GM12891 (cell line): ENCODE results near the gene ZBTB4.
A peak's percentile ranks its signal among the peaks of the same experiment; 100 is the strongest.

Experiments
- DNase-seq: peaks from one replicate; pipeline ENCODE4 v3.0.0; 2011; ENCODE audit warnings: low spot score; ENCODE audit not compliant: insufficient read length
- FAIRE-seq: peaks from 2 replicates; lab custom pipeline; 2011; peaks lifted over from hg19 to GRCh38; lab: Jason Lieb, UNC
- PAX5 ChIP-seq: IDR thresholded peaks from 2 replicates; pipeline ENCODE4 v1.6.1; 2011; ENCODE audit warnings: low read length, moderate library complexity, mild to moderate bottlenecking; ENCODE audit not compliant: insufficient read depth, severe bottlenecking
- POLR2A ChIP-seq: IDR thresholded peaks from 2 replicates; pipeline ENCODE4 v1.6.1; 2011; ENCODE audit warnings: low read depth, low read length, control low read depth
- POLR2AphosphoS5 ChIP-seq: IDR thresholded peaks from 2 replicates; pipeline ENCODE4 v1.6.1; 2011; ENCODE audit warnings: low read depth, low read length, control low read depth
- POU2F2 ChIP-seq: IDR thresholded peaks from 2 replicates; pipeline ENCODE4 v1.6.1; 2011; ENCODE audit warnings: low read depth, mild to moderate bottlenecking, control low read depth, low read length, moderate library complexity
- SPI1 ChIP-seq: IDR thresholded peaks from 2 replicates; pipeline ENCODE4 v1.6.1; 2011; ENCODE audit warnings: low read depth, low read length, control low read depth
- TAF1 ChIP-seq: IDR thresholded peaks from 2 replicates; pipeline ENCODE4 v1.6.1; 2011; ENCODE audit warnings: low read depth, low read length, control low read depth

ZBTB4 gene

DNA sequence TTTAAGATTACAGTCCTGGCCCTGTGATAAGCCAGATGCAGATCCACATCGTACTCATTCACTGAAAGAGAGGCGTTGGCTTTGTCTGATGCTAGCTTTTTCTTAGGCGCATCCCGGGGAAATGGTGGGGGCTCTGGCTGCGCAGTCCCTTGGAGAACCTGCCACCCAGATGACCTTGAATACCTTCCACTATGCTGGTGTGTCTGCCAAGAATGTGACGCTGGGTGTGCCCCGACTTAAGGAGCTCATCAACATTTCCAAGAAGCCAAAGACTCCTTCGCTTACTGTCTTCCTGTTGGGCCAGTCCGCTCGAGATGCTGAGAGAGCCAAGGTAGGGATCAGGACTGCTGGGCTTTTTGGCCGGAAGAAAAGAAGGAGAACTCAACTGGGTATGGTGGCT, 28.7 kb upstream of the ZBTB4 start:
- TF ChIP-seq POLR2AphosphoS5 (no peak), POU2F2 (no peak), PAX5 (no peak), SPI1 (no peak), POLR2A (no peak), TAF1 (no peak)
- DNase-seq (no peak), FAIRE-seq (no peak)

DNA sequence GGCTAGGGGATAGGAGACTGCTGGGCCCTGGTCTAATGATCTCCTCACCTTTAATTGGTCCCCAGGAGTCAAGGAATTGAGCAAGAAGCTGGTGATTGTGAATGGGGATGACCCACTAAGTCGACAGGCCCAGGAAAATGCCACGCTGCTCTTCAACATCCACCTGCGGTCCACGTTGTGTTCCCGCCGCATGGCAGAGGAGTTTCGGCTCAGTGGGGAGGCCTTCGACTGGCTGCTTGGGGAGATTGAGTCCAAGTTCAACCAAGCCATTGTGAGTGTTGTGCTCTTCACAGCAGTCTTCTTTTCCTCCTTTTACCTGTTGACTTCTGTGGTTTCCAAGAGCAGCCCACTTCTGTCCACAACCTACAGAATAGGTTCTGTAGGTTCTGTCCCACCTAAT, 24.1 kb upstream of the ZBTB4 start:
- FAIRE-seq: no peak
- DNase-seq: no peak
- TF ChIP-seq PAX5: no peak
- no peak for TF ChIP-seq POU2F2
- TF ChIP-seq SPI1: no peak
- no peak; the same call in 1 of the 2 replicates for TF ChIP-seq POLR2A
- TF ChIP-seq TAF1: no peak
- TF ChIP-seq POLR2AphosphoS5: no peak

GRCh38 chr17:7502987-7503386, 23.6 kb upstream of the ZBTB4 start:
- no peak for DNase-seq
- peak; percentile 5 for FAIRE-seq

GRCh38 chr17:7502171-7502847, 22.9 kb upstream of the ZBTB4 start:
- TF ChIP-seq POLR2AphosphoS5 (no peak), SPI1 (no peak), POU2F2 (no peak), PAX5 (no peak), TAF1 (no peak), POLR2A (no peak)
- FAIRE-seq: no peak
- DNase-seq: no peak

More at GRCh38 chr17:7502987-7503386, 23.6 kb upstream of the ZBTB4 start:
- TF ChIP-seq POLR2AphosphoS5: peak; percentile 40; the same call in 1 of the 2 replicates
- no peak for TF ChIP-seq TAF1

- DNase-seq: no peak
- TF ChIP-seq SPI1 (no peak), POLR2A (no peak), POU2F2 (no peak)
Observed at GRCh38 chr17:7501729-7502128, 22.3 kb upstream of the ZBTB4 start.

DNA sequence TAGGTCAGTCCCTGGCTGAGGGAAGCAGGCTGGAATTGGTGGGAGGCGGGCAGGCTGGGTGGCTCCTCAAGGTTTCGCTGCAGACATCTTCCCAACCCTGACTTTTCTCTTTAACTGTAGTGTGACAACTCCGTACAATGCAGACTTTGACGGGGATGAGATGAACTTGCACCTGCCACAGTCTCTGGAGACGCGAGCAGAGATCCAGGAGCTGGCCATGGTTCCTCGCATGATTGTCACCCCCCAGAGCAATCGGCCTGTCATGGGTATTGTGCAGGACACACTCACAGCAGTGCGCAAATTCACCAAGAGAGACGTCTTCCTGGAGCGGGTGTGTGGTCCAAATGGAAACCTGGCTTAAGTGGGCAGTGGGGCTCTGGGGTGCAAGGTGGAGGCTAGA, 19.7 kb upstream of the ZBTB4 start:
- DNase-seq (no peak), FAIRE-seq (no peak)
- TF ChIP-seq POLR2A (no peak), POLR2AphosphoS5 (no peak), POU2F2 (no peak), TAF1 (no peak), SPI1 (no peak), PAX5 (no peak)

More at GRCh38 chr17:7501729-7502128, 22.3 kb upstream of the ZBTB4 start:
- FAIRE-seq: no peak

GRCh38 chr17:7497636-7498035, 18.2 kb upstream of the ZBTB4 start:
- DNase-seq: no peak
- FAIRE-seq: no peak
- TF ChIP-seq TAF1: no peak
- no peak for TF ChIP-seq POLR2A

- FAIRE-seq (no peak), DNase-seq (no peak)
- 0 out of 2 replicates have a peak, but pooled peaks have one; percentile 6 for TF ChIP-seq POLR2A
- TF ChIP-seq TAF1: no peak
Observed at GRCh38 chr17:7497228-7497627, 17.8 kb upstream of the ZBTB4 start.

GRCh38 chr17:7496470-7497183, 17.2 kb upstream of the ZBTB4 start:
- DNase-seq (no peak), FAIRE-seq (no peak)
- TF ChIP-seq PAX5: no peak
- no peak for TF ChIP-seq POU2F2
- TF ChIP-seq POLR2AphosphoS5: 0 out of 2 replicates have a peak, but pooled peaks have one; percentile 31
- no peak for TF ChIP-seq SPI1
- TF ChIP-seq POLR2A: 0 out of 2 replicates have a peak, but pooled peaks have one; percentile 14
- no peak for TF ChIP-seq TAF1

DNA sequence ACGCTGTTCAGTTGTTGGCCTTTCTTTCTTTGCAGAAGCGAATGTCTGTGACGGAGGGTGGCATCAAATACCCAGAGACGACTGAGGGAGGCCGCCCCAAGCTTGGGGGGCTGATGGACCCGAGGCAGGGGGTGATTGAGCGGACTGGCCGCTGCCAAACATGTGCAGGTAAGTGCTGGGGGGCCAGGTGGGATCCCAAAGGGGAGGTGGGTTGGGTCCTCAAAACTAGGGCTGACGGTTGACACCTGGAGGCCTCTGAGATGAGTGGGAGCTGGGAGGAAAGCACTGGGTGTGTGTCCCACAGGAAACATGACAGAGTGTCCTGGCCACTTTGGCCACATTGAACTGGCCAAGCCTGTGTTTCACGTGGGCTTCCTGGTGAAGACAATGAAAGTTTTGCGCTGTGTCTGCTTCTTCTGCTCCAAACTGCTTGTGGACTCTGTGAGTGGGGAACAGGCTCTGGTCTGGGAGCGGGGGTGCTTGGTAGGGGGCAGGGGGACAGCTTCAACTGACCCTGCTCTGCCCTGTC, 16.5 kb upstream of the ZBTB4 start:
- TF ChIP-seq TAF1: no peak
- TF ChIP-seq PAX5: no peak
- no peak for TF ChIP-seq SPI1
- no peak for TF ChIP-seq POU2F2
- no peak for TF ChIP-seq POLR2A
- no peak for TF ChIP-seq POLR2AphosphoS5
- DNase-seq: no peak
- no peak for FAIRE-seq
